Skin of body (tissue), 2 donors: ENCODE measurements around the gene ROMO1. TPM values are rescaled to one million over a fixed set of nuclear protein-coding genes. Genes with fewer than 3 reads are reported as not detected.
"Not testable (repeated sequence)": the region's sequence is repeated elsewhere in the genome, so short reads cannot be mapped to it uniquely, and the experiment has no call there.

Experiments used
- DNase-seq: peaks from one replicate; lab custom pipeline; 2025; lab: John Stamatoyannopoulos, UW
- total RNA-seq: library from RNA; depleted of rRNA; stranded (reverse); fragments of >200 nt; gene quantifications from one replicate; pipeline ENCODE4 v1.2.3, GENCODE V29; 2014

ROMO1 gene
- total RNA-seq, 1 donor from 2014 or later, result 102 TPM

DNA sequence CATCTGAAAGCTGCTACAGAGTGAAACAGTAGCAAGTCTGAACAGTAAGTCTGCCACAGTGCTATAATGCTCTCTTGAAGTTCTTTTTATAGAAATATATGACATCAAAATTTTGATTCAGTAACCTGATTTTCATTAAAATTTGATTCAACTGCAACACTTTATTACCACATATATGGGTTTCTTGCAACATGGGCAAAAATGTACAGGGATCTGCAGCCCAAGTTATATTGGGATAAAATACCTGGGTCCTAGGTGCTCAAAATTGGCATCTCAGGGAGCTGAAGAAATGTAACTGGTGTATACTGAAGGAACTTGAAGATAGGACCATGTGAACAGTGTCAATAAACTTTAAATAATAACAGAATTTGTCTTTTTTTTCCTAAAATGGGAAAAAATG, 10.8 kb downstream of the ROMO1 start:
- DNase-seq, result no peak

DNA sequence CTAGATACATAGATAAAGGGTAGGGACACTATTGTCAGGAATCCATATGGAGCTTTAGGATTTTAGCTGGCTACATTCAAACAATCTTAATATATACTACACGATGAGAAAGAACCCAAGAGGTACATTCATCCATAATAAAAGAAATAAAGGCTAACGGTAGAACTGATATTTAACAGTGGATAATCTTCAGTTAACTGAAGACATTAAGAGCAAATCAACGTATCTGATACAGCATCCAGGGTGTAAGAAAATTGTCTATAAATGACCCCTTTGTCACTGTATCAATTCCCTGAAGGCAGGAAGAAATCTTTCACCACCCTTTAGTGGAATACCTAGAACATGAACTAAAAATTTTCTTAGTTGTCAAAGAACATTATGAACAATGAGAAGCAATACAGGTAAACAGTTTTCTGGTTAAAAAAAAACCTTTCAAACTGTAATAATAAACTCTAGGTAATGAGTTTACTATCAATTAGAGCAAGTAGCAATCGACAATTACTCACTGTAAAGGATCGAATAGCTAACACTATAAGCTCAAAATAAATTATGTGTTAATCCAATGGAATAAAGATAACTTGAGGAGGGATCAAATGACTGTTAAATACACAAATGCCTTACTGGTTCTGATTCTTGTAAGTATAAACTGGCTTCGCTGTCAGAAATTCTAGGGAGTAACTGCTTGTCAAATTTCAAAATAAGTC, 11.8 kb downstream of the ROMO1 start:
- DNase-seq, result no peak

DNA sequence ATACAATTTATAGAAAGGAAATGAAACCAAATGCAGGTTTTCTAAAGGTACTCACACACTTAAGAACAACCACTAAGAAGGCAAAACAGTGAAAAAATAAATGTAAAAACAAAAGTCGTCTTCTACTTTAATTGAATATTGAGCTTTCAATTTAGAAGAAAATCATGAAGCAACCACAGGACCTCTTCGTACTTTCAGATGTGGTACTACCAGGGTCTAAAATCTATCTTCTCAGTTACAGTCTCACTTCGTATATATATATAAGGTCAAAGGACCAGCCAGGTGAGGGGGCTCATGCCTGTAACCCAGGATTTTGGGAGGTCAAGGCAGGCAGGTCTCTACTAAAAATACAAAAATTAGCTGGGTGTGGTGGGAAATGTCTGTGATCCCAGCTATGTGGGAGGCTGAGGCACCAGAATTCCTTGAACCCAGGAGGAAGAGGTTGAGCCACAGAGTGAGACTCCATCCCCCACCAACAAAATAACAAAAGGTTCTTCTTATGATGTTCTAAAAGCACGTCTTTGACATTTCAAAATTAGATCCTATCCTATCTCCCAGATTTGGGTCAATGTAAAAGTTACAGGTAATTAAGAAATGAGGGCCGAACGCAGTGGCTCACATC, 12.5 kb downstream of the ROMO1 start:
- no peak for DNase-seq

DNA sequence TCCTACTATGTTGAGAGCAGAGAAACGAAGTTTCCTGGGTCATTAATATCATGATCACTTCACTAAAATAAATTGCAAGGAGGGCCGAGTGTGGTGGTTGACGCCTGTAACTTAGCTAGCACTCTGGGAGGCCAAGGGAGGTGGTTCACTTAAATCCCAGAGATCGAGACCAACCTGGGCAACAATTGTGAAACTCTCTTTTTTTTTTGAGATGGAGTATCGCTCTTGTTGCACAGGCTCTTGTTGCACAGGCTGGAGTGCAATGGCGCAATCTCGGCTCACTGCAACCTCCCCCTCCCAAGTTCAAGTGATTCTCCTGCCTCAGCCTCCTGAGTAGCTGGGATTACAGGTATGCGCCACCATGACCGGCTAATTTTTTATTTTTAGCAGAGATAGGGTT, 13.9 kb downstream of the ROMO1 start:
- DNase-seq, result not testable (repeated sequence)

DNA sequence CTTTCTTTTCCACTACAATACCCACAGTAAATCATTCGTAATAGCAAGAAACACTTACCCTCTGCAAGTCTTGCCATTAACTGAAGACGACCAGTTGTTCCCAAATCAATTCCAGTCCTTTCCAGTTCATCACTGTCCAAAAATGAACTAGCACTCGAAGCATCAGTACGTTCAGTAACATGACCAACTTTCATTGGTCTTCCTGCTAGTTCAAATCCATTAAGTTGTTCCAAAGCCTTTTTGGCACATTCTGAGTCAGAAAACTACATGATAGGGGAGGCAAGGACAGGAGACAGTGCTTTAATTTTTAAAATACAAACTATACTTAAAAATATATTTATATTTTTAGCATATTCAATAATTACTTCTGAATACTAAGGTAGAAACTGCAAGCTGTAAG, 14.9 kb downstream of the ROMO1 start:
- DNase-seq, result no peak

DNA sequence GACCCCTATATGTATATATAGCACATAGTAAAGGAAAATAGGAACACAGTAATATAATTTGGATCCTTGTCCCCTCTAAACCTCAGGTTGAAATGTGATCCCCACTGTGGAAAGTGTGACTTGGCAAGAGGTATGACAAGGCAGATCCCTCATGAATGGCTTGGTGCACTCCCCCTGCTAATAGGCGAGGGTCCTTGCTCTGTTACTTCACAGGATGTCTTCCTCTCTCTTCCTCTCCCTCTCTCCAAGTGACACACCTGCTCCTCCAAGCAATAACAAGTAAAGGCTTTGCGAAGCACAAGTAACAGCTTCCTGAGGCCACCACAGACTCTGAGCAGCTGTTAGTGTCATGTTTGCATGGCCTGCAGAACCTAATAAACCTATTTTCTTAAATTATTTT, 16.4 kb downstream of the ROMO1 start:
- no peak for DNase-seq

DNA sequence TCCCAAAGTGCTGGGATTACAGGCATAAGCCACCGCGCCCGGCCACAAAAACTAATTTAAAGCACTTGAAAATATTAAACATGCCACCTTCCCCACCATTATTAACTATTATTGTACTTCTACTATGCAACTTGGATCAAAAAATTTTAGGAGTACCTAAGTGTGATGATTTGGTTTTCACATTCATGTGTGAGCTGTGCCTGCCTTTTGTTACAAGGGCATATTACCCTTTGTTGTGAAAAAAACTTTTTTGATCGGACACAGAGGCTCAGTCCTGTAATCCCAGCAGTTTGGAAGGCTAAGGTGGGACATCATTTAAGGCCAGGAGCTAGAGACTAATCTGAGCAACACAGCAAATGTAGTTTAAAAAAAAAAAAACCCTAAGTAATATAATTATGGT, 17.1 kb downstream of the ROMO1 start:
- no peak for DNase-seq

DNA sequence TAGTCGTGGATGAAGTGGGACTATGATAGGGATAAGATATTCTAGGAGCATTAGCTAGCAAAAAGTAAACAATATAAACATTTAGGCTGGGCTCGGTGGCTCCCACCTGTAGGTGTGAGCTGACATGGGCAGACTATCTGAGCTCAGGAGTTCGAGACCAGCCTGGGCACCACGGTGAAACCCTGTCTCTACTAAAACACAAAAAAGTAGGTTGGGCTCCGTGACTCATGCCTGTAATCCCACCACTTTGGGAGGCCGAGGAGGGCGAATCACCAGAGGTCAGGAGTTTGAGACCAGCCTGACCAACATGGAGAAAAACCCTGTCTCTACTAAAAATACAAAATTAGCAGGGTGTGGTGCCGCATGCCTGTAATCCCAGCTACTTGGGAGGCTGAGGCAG, 19.1 kb downstream of the ROMO1 start:
- DNase-seq, result not testable (repeated sequence)

DNA sequence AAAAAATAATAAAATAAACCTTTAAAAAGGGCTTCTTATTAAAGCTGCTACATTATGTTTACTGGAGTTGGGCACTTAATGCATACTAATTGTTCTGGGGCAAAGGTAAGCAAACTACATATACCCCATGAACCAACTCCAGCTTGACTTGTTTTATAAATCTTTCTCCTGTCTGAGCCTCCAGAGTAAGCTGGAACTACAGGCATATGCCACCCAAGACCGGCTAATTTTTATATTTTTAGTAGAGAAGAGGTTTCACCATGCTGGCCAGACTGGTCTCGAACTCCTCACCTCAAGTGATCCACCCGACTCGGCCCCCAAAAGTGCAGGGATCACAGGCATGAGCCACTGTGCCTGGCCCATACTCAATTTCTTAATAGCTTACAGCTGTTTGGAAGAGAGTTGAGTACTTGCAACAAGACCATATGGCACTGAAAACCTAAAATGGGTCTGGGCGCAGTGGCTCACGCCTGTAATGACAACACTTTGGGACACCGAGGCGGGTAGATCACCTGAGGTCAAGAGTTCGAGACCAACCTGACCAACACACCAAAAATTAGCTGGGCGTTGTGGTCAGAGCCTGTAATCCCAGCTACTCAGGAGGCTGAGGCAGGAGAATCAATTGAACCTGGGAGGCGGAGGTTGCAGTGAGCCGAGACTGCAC, 19.9 kb downstream of the ROMO1 start:
- no peak for DNase-seq

DNA sequence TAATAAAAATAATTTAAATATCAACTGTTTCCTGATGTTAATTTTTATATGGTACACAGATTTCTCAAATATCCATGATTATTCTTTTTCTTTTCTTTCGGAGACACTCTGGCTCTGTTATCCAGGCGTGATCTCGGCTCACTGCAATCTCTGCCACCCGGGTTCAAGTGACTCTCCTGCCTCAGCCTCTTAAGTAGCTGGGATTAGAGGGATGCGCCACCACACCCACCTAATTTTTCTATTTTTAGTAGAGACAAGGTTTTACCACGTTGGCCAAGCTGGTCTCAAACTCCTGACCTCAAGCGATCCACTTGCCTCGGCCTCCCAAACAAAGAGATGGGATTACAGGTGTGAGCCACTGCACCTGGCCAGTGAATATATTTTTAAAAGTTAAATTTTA, 20.5 kb downstream of the ROMO1 start:
- DNase-seq, result no peak

DNA sequence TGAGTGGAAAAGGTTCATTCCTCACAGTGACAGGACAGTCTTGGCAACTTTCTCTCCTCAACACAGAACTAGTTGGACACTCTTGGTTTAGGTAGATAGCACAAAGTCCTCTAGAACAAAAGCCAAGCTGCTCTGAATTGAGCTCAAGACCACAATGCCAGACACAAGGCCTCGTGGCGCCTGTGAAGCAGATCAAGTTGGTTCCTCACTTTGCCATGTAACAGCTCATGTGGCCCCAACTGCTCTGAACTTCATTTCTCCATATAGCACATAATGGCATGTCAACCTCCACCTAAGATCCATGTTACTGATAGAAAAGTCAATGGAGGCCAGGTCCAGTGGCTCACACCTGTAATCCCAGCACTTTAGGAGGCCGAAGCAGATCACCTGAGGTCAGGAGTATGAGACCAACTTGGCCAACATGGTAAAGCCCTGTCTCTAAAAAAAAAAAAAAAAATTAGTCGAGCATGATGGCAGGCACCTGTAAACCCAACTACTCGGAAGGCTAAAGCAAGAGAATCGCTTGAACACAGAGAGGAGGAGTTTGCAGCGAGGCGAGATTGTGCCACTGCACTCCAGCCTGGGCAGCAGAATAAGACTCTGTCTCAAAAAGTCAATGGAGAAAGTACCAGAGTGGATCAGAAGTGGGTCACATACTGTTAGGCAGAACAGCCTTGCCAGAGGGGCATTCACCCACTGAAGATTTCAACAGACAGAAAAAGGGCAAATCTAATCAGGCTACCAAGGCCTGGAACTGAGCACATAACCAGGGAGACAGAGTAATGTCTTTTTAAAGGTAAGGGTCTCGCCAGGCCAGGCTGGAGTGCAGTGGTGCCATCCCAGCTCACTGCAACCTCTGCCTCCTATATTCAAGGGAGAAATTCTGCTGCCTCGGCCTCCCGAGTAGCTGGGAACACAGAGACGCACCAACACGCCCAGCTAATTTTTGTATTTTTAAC, 21.2 kb downstream of the ROMO1 start:
- DNase-seq, result no peak

DNA sequence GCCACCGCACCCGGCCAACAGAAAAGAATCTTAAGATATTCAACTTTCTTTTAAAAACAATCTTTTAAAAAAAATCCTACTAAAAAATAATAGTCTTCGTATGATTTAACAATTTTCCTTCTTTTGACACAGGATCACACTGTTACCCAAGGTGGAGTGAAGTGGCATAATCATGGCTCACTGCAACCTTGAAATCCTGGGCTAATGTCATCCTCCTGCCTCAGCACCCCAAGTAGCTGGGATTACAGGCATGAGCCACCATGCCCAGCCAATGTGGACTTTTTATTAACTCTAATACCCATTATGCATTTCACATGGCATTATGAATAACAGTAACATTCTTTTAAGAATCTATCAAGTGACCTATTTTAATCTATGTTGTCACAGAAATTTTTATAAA, 22.0 kb downstream of the ROMO1 start:
- no peak for DNase-seq

DNA sequence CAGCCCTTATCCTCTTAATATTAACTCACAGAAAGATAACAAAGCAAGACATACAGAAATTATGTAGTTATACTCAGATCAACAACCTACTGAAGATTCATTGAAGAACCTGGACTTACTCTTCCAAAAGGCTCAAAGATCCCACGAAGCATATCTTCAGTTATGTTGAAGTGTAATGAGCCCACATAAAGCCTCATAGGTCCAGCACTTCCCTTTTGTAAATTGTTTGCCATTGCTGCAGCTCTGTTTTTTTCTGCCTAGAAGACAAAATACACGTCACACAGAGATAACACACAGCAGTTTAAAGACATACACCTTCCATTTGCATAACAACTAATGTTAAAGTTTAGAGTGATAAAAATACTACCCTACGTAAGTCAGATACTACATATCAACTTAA, 22.4 kb downstream of the ROMO1 start:
- no peak for DNase-seq

DNA sequence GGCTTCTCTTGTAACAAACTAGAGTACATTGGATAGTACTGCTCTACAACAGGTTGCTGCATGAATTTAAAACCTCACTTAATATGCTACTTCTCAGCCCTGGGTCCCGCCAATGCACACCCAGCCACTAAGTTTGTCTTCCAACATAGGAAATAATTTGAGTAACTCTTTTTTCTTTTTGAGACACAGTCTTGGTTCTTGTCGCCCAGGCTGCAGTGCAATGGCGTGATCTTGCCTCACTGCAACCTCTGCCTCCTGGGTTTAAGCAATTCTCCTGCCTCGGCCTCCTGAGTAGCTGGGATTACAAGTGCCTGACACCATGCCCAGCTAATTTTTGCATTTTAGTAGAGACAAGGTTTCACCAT, 24.1 kb downstream of the ROMO1 start:
- not testable (repeated sequence) for DNase-seq

DNA sequence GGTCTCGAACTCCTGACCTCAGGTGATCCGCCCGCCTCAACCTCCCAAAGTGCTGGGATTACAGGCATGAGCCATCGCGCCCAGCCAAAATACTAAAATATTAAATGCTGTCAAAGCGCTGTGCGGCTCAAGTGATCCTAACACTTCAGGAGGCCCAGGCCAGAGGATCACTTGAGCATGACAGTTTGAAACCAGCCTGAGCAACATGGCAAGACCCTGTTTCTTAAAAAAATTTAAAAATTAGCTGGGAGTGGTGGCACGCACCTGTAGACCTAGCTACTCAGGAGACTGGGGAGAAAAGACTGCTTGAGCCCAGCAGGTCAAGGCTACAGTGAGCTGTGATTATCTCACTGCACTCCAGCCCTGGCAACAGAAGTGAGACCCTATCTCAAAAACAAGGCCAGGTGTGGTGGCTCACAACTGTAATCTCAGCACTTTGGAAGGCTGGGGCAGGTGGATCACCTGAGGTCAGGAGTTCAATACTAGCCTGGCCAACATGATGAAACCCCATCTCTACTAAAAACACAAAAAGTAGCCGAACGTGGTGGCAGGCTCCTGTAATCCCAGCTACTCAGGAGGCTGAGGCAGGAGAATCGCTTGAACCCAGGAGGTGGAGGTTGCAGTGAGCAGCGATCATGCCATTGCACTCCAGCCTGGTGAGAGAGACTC, 24.6 kb downstream of the ROMO1 start:
- DNase-seq, result not testable (repeated sequence)

DNA sequence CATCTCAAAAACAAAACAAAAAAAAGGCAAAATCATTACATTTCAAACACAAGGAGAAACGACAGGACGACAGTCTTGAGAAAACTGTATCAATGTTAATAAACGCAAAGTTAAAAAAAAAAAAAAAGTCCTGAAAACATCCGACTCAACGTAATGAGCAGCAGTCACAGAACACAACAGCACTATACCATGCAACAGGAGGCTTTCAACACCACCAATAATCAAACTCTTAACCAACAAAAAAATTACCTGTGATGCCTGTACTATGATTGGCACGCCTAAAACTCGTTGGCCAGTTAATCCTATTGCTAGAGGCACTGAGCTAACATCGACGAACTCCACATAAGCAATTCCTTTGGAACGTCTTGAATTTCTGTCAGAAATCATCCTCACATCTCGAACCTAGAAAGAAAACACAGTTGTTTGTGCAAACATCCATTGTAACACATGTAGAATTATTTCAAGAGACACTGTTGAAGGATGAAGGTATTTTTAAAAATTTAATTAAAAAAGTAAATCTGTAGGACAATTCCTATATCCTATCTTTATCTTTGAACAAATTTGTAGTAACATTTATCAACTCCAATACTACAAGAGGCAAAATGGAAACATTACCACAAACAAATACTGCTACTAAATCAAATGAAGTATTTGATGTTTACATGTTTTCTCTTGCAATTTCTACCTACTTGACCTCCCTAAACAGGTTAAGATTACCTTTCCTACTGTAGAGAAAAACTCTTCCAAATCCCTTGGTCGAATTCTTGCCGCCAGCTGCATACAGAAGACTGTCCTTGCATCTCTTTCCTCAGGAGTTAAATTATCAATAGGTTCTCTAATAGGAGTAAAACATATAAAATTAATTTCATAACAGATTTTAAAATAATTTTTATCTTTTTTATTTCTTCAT, 25.4 kb downstream of the ROMO1 start:
- no peak for DNase-seq

DNA sequence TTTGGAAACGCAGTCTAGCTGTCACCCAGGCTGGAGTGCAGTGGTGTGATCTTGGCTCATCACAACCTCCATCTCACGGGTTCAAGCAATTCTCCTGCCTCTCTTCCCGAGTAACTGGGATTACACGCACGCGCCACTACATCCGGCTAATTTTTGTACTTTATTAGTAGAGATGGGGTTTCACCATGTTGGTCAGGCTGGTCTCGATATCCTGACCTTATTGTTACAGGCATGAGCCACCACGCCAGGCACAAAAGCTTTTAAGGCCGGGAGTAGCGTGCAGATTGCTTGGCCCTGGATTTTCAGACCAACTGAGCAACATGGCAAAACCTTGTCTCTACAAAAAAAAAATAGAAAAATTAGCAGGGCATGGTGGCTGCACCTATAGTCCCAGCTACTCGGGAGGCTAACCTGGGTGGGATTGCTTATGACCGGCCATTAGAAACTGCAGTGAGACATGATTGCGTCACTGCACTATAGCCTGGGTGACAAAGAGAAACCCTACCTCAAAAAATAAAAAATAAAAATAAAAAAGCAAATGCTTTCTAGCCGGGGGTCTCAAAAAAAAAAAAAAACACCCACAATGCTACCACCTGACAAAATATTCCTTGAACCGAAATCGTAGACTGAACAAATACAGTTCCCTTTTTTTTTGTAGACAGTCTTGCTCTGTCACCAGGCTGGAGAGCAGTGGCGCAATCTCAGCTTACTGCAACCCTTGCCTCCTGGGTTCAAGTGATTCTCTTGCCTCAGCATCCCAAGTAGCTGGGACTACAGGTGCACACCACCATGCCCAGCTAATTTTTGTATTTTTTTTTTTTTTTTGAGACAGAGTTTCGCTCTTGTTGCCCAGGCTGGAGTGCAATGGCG, 27.9 kb downstream of the ROMO1 start:
- DNase-seq, result no peak

DNA sequence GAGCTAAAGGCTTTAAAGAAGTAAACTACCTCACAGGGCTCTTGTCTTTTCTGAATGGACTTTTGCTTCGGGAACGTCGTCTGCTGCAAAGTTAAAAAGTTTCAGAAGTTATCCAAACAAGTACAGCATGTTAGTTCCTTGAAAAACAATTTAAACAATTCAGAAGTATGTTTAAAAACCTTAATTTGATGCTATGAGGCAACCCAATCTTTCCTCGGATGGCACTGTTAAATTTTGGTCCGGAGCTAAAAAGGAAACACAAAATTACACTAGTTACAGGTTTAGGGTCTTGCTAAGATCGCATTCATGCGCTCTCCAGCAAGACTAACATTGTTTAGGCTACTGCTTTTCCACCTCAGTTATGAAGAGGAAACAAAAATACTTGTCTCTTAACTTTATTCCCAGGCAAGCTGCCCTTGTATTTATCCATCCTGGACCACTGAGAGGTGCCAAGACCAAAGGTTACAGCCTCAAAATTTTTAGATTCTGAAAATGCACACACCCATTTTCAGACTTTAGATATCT, 30.1 kb downstream of the ROMO1 start:
- DNase-seq, result no peak
